ENCODE results near the gene GRM8. TPM values are rescaled to one million over a fixed set of nuclear protein-coding genes. Genes with fewer than 3 reads are reported as not detected.
A peak's percentile ranks its signal among the peaks of the same experiment; 100 is the strongest.

GRM8 gene
- total RNA-seq, 1 experiment from 2014 or later = not detected

GRCh38 chr7:127189074-127189473 lies 63.7 kb downstream of the GRM8 start:
- BruUV-seq (replicated peaks) = no TSS peak
- ATAC-seq (no peak), DNase-seq (ENCODE audit: low read depth, low spot score) (peak; percentile 12)
- Histone ChIP-seq H3K9me3 (ENCODE audit: control insufficient read depth, insufficient read depth, low read depth, low read length) (no peaks in the 10 kb centered on the region), H3K27ac (ENCODE audit: low read length) (no peak overlapping the region), H3K4me1 (ENCODE audit: control insufficient read depth, insufficient read depth, low read length) (no peaks in the 10 kb centered on the region), H3K4me3 (ENCODE audit: low read depth in 2 of 2, low read length in 2 of 2) (no peak overlapping the region), H3K36me3 (ENCODE audit: control insufficient read depth, insufficient read depth, low read length) (no peaks in the 10 kb centered on the region), H3K27me3 (ENCODE audit: control insufficient read depth, insufficient read depth, low read length) (no peaks in the 10 kb centered on the region)
- intact Hi-C loops (cut with micrococcal nuclease; ENCODE audit: unreplicated experiment) = no loop called here
- ChIA-PET POLR2A (no interaction called here), CTCF (interaction anchor here (1.2 kb wide), 1 partner anchor 65 kb away, joined by 3 read pairs; no protein-coding TSS in a partner anchor)
- no peak for TF ChIP-seq TCF7L2 (IDR thresholded peaks at IDR 0.05; ENCODE audit: low read depth, low read length)
- no peak for TF ChIP-seq SIN3A (IDR thresholded peaks at IDR 0.05; ENCODE audit: borderline replicate concordance, insufficient read depth, low read depth, low read length)
- no peak for TF ChIP-seq REST (IDR thresholded peaks at IDR 0.05; ENCODE audit: insufficient read depth in 1 of 2, low read depth in 2 of 2, low read length in 1 of 2)
- TF ChIP-seq POLR2AphosphoS5 (IDR thresholded peaks at IDR 0.05; ENCODE audit: low read depth, low read length) = no peak
- TF ChIP-seq CTCF (IDR thresholded peaks at IDR 0.05) = no peak
- in situ Hi-C loops (cut with HindIII; ENCODE audit: low pct_unique_long_range_greater_than_20kb, low sequenced_read_pairs) = no loop called here

- no peaks in the 10 kb centered on the region for H3K27me3 ChIP-seq (ENCODE audit: control insufficient read depth, insufficient read depth, low read length)
- no peak overlapping the region for H3K4me3 ChIP-seq (ENCODE audit: low read depth in 2 of 2, low read length in 2 of 2)
- no peaks in the 10 kb centered on the region for H3K4me1 ChIP-seq (ENCODE audit: control insufficient read depth, insufficient read depth, low read length)
- no TSS peak for BruUV-seq (replicated peaks)
- DNase-seq (ENCODE audit: low read depth, low spot score) = no peak
- no peak for TF ChIP-seq SIN3A (IDR thresholded peaks at IDR 0.05; ENCODE audit: borderline replicate concordance, insufficient read depth, low read depth, low read length)
- no peak for TF ChIP-seq TCF7L2 (IDR thresholded peaks at IDR 0.05; ENCODE audit: low read depth, low read length)
- no peak for TF ChIP-seq REST (IDR thresholded peaks at IDR 0.05; ENCODE audit: insufficient read depth in 1 of 2, low read depth in 2 of 2, low read length in 1 of 2)
- TF ChIP-seq CTCF (IDR thresholded peaks at IDR 0.05) = no peak
- POLR2A ChIA-PET = no interaction called here
- H3K27ac ChIP-seq (ENCODE audit: low read length) = no peak overlapping the region
- intact Hi-C loops (cut with micrococcal nuclease; ENCODE audit: unreplicated experiment) (no loop called here), in situ Hi-C loops (cut with HindIII; ENCODE audit: low pct_unique_long_range_greater_than_20kb, low sequenced_read_pairs) (no loop called here)
- CTCF ChIA-PET = no interaction called here
- ATAC-seq = no peak
- H3K36me3 ChIP-seq (ENCODE audit: control insufficient read depth, insufficient read depth, low read length) = no peaks in the 10 kb centered on the region
- H3K9me3 ChIP-seq (ENCODE audit: control insufficient read depth, insufficient read depth, low read depth, low read length) = no peaks in the 10 kb centered on the region
Observed at GRCh38 chr7:127187740-127188139, 65.0 kb downstream of the GRM8 start.
